NCI-H146 treated with DMSO at 0.1 percent for 48 hours (cell line): ENCODE data around the gene C4BPA.

Experiments
- DNase-seq: peaks from one replicate; lab custom pipeline; 2025; ENCODE audit not compliant: unreplicated experiment; lab: John Stamatoyannopoulos, UW

Gene C4BPA

DNA sequence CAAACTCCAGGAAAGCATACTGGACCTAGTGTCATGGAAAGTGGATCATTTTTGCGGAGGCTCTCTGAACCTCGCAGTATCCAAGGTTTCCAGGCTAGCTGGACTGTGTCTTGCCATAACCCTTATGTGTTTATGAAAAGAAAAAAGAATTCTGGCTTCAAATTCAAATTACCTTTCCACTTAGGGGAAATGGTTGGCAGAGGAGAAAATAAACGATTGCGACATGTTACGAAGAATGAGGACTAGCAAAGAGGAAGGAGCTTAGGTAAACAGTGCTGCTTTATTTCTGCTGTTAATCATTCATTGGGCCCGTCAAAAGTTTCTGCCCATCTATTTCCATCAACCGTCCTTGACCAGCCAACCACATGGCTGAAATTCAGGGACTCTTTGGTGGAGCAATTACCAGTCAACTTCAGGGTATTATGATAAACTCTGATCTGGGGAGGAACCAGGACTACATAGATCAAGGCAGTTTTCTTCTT, at the start of gene C4BPA:
Gene C4BPA, plus strand, starts transcription at position 342 of the 482 bp plus-strand sequence. CDS start 8,793 bp downstream, outside the sequence.
- no peak for DNase-seq

DNA sequence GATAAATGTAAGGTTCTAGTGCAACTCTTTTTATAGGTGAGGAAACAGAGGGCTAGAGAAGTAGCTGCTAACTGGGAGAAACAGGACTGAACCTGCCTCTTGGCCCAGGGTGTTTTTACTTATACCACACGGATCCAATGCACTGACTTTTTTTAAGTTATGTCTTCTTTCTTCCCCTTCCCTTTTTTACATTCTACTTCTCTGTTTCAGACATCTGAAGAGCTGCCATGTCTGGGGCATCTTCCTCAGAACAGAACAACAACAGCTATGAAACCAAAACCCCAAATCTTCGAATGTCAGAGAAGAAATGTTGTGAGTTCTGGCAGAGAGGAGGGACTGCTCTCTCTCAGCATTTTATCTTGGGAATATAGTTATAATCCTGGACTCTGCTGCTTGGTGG, 49.5 kb upstream of the C4BPA start:
- no peak for DNase-seq

DNA sequence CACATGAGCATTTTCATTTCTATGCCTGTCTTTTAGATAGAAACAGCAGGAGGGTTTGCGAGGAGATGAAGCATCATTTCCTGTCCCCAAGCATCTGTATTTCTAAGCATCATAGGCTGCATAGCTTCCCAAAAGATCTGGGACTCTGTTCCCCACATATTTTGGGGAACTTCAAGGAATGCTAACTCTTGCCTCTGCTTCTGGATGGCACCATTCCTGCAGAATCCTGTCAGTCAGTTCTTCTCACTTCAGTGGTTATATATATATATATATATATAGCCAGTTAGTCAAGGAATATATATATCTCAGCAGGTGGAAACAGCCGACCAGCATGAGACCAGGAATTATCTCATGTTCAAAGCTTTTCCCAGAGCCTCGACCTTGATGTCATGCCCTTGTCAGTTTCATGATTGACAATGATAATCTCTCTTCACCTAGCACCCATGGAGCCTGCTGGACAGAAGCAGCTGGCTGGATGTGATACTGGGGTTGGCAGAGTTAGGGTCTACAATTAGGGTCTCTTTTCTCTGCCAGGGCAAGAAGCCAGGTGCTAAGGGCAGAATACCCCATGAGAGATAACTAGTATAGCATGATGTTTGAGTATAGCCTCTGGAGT, 48.5 kb upstream of the C4BPA start:
- no peak for DNase-seq

DNA sequence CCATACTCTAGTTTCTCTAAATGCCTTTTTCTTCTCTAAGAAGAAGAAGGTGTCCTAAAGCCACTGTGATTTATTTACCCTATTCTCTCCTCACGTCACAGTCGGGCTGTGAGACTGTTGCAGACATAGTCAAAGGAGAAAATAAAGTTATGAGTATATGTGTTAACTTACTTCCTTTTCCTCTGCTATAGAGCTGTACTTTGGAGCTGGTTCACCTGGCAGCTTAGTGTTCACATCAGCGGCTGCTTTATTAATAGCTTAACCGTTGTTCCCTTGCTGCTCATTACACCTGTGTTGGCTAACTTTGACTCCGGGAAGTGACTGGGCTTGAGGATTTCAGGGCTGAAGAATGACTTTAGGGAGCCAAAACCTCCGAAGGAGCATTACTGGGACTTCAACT, 47.4 kb upstream of the C4BPA start:
- DNase-seq = no peak

DNA sequence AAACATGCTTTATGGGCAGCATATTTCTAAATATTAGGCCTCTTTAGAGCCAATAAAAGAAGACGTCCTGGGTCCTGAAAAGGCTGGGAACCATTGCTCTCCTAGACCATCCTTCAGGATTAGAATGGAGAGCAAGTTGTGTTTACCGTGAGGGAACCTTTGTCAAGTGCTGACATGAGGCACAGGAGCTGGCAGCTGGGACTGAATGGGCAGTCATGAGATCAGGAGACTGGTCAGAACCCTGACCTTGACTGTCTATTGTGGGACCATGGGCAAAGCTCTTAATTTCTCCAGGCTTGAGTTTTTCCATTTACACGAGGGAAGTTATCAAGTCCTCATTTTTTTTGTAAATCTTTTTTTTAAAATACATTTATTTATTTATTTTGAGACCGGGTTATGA, 45.8 kb upstream of the C4BPA start:
- DNase-seq = no peak

DNA sequence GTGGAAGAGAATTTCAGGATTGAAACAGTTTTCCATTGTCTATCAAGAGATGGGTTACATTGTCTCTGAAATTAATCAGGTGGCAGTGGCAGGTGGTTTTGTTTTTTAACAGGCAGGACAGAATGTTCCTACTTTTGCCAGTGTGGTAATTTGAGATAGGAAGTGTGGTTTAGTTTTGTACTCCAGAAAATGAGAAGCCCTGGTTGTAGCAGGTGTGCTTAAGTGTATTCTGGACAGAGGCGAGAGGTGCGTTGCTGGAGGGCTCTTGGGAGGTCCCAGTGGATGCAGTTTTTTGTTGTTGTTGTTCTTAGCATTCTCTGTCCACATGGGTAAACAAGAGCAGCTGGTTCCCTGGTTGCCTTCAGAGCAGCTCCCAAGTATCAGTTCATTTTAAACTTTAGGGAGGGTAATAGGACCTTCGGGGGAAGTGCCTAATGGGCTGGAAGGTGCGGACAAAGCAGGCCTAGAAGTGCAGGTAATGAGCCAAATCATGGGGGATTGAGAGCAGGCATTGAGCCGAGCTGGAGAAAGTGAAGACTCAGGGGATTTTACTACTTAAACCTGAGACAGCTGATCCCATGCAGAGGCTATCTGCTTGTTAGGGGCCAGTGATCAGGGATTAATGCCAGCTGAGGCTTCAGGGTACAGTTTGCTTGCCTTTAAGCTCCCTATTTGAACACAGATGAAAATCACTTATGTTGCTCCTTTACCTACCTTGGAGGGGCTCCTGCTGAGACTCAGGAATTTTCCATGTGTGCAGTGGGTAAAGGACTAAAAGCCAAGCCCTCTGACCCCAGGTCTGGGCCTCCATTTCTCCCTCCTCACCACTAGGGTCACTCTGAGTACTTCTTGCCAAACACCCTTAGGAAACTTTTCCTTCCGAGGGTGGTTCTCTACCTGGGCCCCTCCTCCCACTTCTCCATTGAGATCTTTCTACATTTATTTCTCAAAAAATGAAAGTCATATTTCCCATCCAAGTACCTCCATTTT, 44.9 kb upstream of the C4BPA start:
- no peak for DNase-seq

DNA sequence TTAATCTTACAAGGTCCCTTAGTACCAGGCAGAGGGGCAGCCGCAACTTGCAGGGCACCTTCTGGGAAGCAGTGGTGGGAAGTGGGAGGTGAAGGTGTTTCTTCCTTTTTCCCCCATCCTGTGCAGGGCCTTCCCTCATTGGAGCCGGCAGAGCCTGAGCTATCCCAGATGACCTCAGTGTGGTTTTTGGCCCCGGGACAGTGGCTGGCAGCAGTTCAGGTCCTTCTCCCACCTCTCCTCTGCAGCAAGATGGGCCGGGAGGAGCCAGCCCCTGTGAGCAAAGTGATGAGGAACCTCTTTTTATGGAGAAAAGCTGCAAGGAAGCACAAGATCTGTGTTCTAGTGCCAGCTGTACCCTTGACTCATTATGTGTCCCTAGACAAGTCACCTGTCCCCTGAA, 44.2 kb upstream of the C4BPA start:
- DNase-seq = no peak

DNA sequence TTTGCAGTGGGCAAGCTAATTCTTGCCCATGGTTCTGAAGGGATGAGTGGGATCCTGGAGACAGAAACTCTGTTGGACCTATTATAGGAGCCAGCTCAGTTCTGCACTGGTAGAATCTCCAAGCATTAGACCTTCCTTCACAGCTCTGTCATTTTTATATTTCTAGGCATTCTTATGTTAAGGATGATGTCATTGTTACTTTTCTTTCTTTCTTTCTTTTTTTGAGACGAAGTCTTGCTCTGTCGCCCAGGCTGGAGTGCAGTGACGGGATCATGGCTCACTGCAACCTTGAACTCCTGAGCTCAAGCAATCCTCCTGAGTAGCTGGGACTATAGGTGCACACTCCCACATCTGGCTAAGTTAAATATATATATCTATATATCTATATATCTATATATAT, 43.4 kb upstream of the C4BPA start:
- no peak for DNase-seq

DNA sequence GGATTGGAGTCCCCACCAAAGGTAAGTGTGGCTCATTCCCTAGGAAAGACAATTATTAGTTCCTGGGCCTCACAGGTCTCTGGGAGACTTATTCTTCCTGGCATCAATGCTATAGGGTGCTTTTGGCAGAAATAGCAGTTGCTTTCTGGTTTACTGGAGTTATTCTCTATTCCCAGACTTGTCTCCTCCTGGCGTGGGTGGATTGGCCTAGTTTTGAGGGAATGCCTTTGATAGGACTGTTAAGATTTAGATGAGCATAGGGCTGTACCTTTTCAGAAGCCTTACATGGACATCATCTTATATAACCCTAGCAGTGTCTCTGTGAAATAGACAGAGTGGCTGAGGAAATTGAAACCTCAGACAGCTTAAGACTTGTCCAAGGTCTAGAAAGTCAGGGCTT, 42.0 kb upstream of the C4BPA start:
- DNase-seq = no peak

DNA sequence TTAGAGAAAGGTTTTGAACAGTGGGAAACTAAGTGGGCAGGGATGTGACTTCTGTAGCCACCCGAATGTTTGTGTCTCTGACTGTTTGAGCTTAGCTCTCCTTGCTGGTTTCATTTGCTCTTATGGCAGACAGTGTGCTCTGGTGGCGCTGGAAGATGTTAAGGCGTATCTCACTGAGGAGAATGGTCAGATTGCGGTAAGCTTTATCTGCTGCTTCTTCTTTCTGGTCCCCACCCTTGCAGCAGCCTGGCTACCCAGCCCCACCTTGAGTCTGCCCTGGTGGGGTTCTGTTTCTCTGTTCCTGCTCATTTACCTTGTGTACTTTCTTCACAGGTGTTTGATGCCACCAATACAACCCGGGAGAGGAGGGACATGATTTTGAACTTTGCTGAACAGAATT, 41.0 kb upstream of the C4BPA start:
- no peak for DNase-seq

DNA sequence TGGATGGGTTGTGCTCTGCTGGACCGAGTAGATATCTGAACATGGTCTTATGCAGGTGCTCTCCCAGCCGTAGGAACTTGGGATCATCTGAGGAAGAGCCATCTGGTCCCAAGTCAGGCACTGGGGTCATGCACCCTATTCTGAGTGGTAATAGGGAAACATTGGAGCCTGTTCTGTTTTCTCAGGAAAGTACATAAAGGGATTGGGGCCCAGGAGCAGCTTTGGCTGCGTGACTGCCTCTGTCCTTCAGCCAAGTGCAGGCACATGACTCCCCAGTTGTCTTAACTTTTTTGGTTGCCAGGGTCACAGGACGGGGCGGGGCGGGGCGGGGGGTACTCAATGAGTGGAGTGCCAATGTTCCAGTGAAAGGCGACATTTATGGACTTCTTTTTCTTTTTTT, 39.5 kb upstream of the C4BPA start:
- no peak for DNase-seq

DNA sequence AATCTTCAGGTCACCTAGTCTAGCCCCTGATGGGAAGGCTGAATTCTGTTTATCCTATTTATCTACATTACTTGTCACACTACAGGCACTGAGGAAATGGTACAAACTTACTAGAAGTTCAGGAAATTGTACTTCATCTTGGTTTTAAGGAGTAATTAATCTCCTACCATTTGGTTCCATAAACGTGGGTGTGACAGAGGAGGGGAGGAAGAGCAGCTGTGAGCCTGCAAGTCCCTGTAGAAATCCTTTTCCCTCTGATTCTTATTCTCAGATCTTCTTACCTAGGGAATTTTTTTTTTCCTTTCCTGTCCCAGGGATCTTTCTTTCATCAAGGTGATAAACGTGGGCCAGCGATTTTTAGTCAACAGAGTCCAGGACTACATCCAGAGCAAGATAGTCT, 36.8 kb upstream of the C4BPA start:
- DNase-seq = no peak

DNA sequence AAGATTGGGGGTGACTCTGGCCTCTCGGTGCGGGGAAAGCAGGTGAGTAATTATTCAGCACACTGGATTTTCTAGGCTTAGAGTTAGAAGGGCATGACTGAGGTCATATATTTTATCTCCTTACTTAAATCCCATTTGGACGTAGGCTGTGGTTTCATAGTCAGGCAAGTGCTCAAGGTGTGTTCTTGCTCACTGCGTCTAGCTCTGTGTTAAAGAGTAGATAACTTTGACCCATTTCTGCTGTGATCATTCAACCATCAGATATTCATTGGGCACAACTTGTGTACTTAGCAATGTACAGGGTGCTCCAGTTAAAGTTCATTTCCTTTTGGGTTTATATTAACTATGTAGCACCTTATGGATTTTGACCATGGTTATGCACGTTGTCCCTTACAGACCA, 36.4 kb upstream of the C4BPA start:
- no peak for DNase-seq

DNA sequence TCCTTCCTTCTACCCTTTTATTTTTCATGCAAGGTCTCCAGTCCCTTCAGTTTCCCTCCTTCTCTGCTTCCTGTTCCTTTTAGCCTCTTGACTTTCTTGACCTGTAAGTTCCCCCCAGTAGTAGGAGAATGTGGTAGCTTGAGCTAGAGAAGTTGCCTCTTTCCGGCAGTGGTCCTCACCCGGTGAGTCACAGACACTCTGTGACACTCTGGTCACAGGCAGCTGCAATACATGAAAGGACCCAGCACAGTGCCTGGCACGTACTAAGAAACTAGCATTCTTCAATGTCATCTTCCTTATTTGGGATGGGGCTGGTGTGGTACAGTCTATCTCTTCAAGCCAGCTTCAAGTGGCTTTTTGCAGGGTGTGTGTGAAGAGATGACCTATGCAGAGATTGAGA, 35.0 kb upstream of the C4BPA start:
- DNase-seq = no peak

DNA sequence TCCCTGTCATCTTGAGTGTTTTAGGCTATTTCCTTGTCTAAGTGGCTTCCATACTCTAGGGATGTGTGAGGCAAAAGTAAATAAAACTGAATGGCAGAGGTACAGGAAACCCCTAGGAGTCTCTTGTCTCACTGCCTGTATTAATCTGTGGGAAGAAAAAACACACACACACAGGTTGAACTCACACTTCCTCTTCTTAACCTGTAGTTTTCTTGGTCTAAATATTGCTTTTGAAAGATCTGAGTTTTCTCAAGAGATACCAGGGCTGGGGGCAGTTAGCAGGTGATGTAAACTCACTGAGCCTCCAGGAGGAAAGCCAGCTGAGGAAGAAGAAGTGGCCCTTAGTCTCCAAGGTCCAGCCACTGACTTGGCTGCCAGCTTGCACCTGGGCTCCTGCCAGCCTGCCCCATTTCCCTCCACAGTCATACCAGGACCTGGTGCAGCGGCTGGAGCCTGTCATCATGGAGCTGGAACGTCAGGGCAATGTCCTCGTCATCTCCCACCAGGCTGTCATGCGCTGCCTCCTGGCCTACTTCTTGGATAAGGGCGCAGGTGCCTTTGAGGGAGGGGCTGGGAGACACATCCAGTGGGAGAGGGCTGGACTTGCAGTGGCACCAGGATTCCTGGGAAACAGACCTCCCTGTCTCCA, 34.1 kb upstream of the C4BPA start:
- DNase-seq = no peak

DNA sequence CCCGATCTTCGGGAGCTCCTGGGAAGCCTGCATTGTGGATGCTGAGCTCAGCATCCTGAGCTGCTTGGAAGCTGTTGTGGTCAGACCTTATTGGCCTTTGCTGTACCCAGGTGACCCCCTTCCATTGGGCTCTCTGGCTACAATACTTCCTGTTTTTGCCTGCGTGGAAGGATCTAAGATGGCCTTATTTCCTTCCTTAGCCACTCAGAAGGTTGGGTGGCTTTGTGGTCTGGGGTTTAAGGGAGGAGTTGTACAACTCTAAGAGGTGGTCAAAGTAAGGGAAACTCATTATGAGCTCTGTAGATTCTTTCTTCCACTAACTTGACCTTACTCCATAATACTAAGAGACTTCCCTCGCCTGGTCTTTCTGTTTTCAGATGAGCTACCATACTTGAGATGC, 33.2 kb upstream of the C4BPA start:
- no peak for DNase-seq

DNA sequence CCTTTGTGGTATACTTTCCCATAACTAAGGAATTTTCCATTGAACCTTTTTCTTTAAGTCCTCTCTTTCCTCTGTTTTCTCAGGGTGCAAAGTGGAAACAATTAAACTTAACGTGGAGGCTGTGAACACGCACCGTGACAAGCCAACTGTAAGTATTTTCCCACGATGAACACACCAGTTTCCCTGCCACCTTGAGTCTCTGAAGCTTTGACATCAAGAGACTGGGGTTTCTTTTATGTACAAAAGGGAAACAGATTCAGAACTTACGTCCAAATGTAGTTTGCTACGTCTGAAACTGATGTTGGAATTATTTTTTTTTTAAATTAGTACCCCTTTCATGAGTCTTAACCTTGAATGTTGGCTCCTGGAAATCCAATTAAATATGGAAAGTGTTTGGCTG, 32.6 kb upstream of the C4BPA start:
- no peak for DNase-seq

DNA sequence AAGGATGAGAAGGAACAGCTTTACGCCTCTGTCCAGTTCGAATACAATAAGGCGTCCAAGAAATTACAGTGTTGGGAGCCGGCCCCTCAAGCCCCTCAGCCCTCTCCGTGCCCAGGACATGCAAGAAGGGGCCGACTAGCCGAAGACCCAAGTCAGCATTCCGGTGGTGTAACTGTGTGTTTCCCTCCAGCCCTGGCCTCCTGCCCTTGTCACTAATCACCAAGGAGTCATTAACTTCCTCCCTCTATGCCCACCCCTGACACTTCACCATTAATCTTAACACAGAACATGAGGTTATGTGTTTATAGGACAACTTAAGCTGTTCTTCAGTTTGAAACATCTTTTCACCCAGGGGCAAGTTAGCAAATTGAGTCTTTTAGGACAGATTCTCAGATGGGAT, 31.8 kb upstream of the C4BPA start:
- DNase-seq = no peak

DNA sequence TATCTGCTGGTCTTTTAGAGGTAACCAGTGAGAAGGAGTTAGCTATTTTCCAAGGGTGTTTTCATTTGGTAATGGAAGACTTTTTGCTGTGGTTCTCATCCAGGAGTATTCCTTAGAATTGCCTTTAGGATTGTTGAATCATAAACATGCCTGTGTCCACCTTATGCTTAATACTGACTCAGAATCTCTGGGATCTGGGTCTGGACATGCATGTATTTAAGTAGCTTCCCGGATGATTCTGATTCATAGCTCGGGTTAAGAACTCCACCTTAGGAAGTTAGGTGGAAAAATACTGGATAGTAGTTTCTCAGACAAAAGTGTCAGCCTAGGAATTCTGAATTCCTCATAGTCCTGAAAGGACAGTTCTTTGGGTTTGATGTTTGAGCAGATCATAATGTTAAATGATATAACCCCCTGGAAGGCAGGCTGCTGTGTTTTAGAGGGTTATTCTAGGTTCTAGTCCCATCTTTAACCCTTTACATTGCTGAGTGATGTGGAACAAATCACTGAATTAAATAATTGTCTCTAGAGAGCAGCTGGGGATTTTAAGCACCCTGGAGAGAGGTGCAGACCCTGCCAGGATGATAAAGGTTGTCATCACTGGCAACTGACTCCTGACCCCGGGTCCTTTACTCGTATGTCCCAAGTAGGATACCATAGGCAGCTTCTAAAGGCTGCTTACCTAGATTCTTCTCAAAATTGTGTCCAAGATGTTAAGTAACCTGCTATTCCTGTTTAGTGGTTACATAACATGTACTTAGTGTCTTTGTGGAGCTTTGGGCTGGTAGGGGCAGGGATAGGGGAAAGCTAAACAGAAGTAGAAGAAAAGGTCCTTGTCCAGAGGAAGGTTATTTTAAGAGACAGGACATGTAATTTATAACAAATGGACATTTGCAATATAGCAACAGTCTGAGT, 29.9 kb upstream of the C4BPA start:
- no peak for DNase-seq

DNA sequence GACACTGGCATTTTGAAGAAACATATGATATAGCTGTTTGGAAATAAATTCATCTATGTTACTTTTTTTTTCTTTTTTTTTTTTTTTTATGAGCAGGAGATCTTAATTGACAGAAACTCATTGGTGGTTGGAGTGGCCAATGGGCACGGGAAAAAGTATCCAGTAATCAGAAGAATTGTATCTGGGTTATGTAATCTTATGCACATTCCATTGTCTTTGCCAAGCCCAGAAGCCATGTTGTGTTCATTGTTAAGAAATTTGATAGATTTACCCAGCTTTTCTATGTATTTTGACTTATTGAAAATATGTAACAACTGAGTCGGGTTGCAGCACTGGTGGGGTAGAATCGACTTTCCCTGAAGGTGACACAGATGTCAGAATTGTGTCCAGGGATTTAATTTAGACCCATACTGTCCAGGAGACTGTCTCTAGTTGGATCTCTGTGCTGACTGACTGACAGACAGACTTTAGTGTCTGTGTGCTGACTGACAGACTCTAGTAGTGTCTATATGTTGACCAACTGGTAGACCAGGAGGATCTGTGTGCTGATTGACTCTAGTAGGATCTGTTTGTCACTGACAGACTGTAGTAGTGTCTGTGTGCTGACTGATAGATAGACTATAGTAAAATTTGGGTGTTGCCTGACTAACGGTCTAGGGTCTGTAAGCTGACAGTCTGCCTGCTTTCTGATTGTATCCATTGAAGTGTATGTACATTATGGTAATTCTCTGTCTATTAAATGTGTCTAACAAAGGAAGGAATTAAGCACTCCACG, 27.7 kb upstream of the C4BPA start:
- DNase-seq = no peak
